AG04450 (cell line): ENCODE data around the gene SMIM10. TPM values are rescaled to one million over a fixed set of nuclear protein-coding genes. Genes with fewer than 3 reads are reported as not detected.
"Not testable (repeated sequence)": the region's sequence is repeated elsewhere in the genome, so short reads cannot be mapped to it uniquely, and the experiment has no call there.

Experiments used
- CTCF ChIA-PET: fragments of 300-600, 350-600 bp; formaldehyde crosslinking; extraction: SDS; loops from one replicate; lab custom pipeline; 2022; ENCODE audit warnings: antibody characterized with exemption, inconsistent platforms; lab: Charles Lee
- POLR2A ChIA-PET: fragments of 350-600 bp; formaldehyde crosslinking; extraction: SDS; loops from one replicate; lab custom pipeline; 2021; ENCODE audit warnings: antibody characterized with exemption, inconsistent platforms; lab: Yijun Ruan, JAX
- DNase-seq: peaks from one replicate; pipeline ENCODE4 v3.0.0-alpha.2; 2011; ENCODE audit warnings: low read depth, low spot score
- H3K27ac ChIP-seq: one replicate; pipeline ENCODE4 v1.5.1; 2012; ENCODE audit warnings: low read depth, low read length, control low read depth
- H3K27me3 ChIP-seq: one replicate; pipeline ENCODE4 v1.6.0; 2012; ENCODE audit warnings: low read length; ENCODE audit not compliant: control insufficient read depth, insufficient read depth
- H3K4me3 ChIP-seq: 2 replicates; pipeline ENCODE4 v1.5.1; 2011; ENCODE audit warnings: mild to moderate bottlenecking, low read depth, low read length, control low read depth
- H3K9me3 ChIP-seq: 2 replicates; pipeline ENCODE4 v1.5.1; 2012; ENCODE audit warnings: low read length; ENCODE audit not compliant: control insufficient read depth, insufficient read depth
- polyA minus RNA-seq: library from RNA; depleted of rRNA, polyadenylated mRNA; stranded (reverse); fragments of >200 nt; gene quantifications from 2 replicates; pipeline ENCODE4 v1.2.3, GENCODE V29; 2011; rRNA and poly(A)+ RNA removed
- polyA plus RNA-seq: library from polyadenylated mRNA; depleted of rRNA; stranded (reverse); fragments of >200 nt; gene quantifications from 2 replicates; pipeline ENCODE4 v1.2.3, GENCODE V29; 2011; rRNA removed
- TF ChIP-seq, protein P1 (sequence below): IDR thresholded peaks from 2 replicates; pipeline ENCODE4 v1.5.1; 2011; ENCODE audit warnings: low read depth, low read length, control low read depth, inconsistent platforms

Gene SMIM10
- 8.3 and 10.7 TPM in 2 replicates for polyA plus RNA-seq
- polyA minus RNA-seq, result 2.7 and 3.6 TPM in 2 replicates

DNA sequence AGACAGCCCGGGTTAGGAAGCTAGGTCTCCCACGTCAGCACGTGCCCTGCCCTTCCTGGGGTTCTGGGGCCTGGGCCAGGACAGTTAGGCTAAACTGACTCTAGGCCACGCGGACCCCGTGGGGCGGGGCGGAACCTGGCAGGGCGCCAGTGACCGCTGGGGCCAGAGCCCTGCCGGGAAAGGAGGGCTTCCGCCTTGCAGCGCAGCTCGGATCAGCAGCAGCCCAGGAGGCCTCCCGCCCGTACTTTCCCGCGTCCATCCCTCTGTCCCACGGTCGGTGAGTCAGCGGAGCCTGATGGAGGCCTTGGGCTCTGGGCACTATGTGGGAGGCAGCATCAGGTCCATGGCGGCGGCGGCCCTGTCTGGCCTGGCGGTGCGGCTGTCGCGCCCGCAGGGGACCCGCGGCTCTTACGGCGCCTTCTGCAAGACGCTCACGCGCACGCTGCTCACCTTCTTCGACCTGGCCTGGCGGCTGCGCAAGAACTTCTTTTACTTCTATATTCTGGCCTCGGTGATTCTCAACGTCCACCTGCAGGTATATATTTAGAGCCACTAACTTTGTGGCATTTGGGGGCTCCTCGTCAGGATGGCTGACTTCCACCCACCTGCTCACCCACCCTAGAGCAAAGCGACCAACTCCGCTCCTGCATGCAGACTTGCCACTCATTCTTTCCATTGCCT is at the start of gene SMIM10:
Gene SMIM10, plus strand, starts transcription at position 191 of the 681 bp plus-strand sequence. Its CDS starts 105 bp downstream, at position 296.
- Histone ChIP-seq H3K27ac (peak within 1 kb of the TSS; percentile 68), H3K4me3 (peak within 1 kb of the TSS; percentile 58), H3K9me3 (no peaks in the 10 kb centered on the region), H3K27me3 (no peaks in the 10 kb centered on the region)
- POLR2A ChIA-PET, result interaction anchor here (0.7 to 1.4 kb wide), 2 partner anchors 9 to 42 kb away, joined by 3 to 4 read pairs; no protein-coding TSS in a partner anchor
- no peak for DNase-seq
- CTCF ChIA-PET, result interaction anchor here (1.2 kb wide), 1 partner anchor 9 kb away, joined by 3 read pairs; no protein-coding TSS in a partner anchor
- TF ChIP-seq, protein P1, sequence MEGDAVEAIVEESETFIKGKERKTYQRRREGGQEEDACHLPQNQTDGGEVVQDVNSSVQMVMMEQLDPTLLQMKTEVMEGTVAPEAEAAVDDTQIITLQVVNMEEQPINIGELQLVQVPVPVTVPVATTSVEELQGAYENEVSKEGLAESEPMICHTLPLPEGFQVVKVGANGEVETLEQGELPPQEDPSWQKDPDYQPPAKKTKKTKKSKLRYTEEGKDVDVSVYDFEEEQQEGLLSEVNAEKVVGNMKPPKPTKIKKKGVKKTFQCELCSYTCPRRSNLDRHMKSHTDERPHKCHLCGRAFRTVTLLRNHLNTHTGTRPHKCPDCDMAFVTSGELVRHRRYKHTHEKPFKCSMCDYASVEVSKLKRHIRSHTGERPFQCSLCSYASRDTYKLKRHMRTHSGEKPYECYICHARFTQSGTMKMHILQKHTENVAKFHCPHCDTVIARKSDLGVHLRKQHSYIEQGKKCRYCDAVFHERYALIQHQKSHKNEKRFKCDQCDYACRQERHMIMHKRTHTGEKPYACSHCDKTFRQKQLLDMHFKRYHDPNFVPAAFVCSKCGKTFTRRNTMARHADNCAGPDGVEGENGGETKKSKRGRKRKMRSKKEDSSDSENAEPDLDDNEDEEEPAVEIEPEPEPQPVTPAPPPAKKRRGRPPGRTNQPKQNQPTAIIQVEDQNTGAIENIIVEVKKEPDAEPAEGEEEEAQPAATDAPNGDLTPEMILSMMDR, result no peak

DNA sequence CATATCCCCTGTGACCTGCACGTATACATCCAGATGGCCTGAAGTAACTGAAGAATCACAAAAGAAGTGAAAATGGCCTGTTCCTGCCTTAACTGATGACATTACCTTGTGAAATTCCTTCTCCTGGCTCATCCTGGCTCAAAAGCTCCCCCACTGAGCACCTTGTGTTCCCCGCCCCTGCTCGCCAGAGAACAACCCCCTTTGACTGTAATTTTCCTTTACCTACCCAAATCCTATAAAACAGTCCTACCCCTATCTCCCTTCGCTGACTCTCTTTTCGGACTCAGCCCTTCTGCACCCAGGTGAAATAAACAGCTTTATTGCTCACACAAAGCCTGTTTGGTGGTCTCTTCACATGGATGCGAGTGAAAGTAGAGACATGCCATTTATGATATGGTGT is 44.4 kb upstream of the SMIM10 start:
- POLR2A ChIA-PET, H3K27ac ChIP-seq, H3K4me3 ChIP-seq, H3K27me3 ChIP-seq, H3K9me3 ChIP-seq, DNase-seq, CTCF ChIA-PET: not testable (repeated sequence)

DNA sequence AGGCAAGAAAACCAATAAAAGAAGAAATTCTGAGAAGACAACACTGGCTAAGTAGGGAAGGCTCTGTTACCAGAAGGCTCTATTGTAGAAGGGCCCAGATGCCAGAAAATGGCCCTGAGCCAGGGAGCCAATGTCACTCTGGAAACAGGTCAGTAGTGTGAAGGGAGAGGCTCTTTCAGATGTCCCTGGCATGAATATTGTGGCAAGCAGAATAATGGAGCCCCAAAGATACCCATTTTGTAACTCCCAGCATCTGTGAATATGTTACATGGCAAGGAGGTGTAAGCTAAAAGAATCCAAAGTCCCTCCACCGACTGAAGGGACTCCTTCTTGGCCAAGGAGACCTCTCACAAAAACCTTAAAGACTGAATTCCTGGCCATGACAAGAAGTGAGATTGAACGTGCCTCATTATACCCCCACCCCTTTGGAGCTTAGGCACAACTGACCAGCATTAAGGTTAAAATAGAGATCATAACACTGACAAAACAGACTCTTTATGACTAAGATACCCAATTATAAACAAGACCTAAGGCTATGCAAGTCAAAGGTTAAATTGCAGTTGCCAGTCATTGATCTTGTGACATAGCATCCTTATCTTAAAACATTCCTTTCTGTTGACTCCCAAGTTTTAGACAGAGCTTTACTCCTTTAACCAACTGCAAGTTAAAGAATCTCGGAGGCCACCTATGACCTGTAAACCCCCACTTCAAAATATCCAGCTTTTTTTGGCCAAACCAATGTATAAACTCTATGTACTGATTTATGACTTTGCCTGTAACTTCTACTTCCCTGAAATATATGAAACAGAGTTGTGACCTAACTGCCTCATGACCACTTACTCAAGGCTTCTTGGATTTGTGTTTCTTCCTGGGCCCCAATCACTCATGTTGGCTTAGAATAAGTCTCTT is 42.2 kb upstream of the SMIM10 start:
- H3K9me3 ChIP-seq, result no peaks in the 10 kb centered on the region
- peak overlapping the region; percentile 65 for H3K27ac ChIP-seq
- no peak overlapping the region for H3K4me3 ChIP-seq
- H3K27me3 ChIP-seq, result no peaks in the 10 kb centered on the region
- TF ChIP-seq, protein P1, result no peak
- POLR2A ChIA-PET, result interaction anchor here (0.7 to 1.0 kb wide), 4 partner anchors 11 to 50 kb away, joined by 3 to 7 read pairs (median 3); partner anchors contain the start of gene SMIM10
- CTCF ChIA-PET, result interaction anchor here (0.8 to 1.3 kb wide), 2 partner anchors 17 to 465 kb away, joined by 3 to 4 read pairs; no protein-coding TSS in a partner anchor
- DNase-seq, result peak; percentile 44

DNA sequence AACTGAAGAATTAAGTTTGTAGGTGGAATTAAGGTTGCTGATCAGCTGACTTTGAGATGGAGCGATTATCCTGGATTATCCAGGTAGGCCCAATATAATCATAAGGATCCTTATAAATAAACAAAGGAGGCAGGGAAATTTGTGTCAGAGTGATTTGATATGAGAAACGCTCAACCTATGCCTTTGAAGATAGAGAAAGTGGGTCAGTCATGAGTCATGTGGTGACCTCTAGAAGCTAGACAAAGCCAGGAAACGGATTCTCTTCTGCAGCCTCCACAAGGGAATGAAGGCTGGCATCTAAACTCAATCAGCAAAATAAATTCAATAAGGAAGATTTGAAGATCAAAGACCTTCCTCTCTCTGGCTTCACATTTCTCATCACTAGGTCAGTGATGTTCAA is 41.5 kb upstream of the SMIM10 start:
- no peaks in the 10 kb centered on the region for H3K27me3 ChIP-seq
- H3K27ac ChIP-seq, result peak overlapping the region; percentile 65
- H3K4me3 ChIP-seq, result no peak overlapping the region
- CTCF ChIA-PET, result no interaction called here
- POLR2A ChIA-PET, result interaction anchor here (0.9 to 1.0 kb wide), 3 partner anchors 13 to 50 kb away, joined by 3 to 7 read pairs (median 3); partner anchors contain the start of gene SMIM10
- TF ChIP-seq, protein P1, result no peak
- no peaks in the 10 kb centered on the region for H3K9me3 ChIP-seq
- DNase-seq, result no peak

DNA sequence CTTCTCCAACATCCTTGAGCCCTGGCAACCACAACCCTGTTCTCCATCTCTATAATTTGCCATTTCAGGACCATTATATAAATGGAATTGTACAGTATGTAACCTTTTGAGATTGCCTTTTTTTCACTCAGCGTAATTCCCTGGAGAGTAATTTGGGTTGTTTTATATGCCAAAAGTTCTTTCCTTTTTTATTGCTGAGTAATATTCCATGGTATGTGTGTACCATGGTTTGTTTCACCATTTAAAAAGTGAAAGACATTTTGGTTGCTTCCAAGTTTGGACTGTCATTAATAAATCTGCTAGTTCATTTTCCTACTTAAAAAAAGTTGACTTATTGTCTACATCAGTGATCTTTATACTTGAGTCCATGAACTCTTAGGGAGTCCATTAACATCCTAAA is 33.0 kb upstream of the SMIM10 start:
- Histone ChIP-seq H3K27ac (no peak overlapping the region), H3K9me3 (no peaks in the 10 kb centered on the region), H3K4me3 (no peak overlapping the region), H3K27me3 (no peaks in the 10 kb centered on the region)
- ChIA-PET CTCF (no interaction called here), POLR2A (no interaction called here)
- TF ChIP-seq, protein P1, result no peak
- no peak for DNase-seq

DNA sequence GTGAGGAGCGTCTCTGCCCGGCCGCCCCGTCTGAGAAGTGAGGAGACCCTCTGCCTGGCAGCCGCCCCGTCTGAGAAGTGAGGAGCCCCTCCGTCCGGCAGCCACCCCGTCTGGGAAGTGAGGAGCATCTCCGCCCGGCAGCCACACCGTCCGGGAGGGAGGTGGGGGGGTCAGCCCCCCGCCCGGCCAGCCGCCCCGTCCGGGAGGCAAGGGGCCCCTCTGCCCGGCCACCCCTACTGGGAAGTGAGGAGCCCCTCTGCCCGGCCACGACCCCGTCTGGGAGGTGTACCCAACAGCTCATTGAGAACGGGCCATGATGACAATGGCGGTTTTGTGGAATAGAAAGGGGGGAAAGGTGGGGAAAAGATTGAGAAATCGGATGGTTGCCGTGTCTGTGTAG is 30.4 kb upstream of the SMIM10 start:
- H3K27me3 ChIP-seq, H3K4me3 ChIP-seq, H3K27ac ChIP-seq, CTCF ChIA-PET, H3K9me3 ChIP-seq, POLR2A ChIA-PET, DNase-seq: not testable (repeated sequence)
